OCI-LY3 (cell line): ENCODE data around the gene B3GLCT.

ENCODE experiments used
- EZH2phosphoT487 ChIP-seq: fragments of 200-600 bp; shearing (Covaris generic); IDR thresholded peaks from 2 replicates; pipeline ENCODE4 v1.6.1; 2018; ENCODE audit warnings: antibody characterized with exemption, mixed run types, low read depth
- TF ChIP-seq, protein P1 (sequence below): fragments of 200-600, 300-600 bp; sonication (generic); IDR thresholded peaks from 2 replicates; pipeline ENCODE4 v1.5.1; 2014; ENCODE audit warnings: antibody characterized with exemption, low read length, low read depth

GRCh38 chr13:31374682-31375081 lies 174.9 kb downstream of the B3GLCT start:
- TF ChIP-seq, protein P1, sequence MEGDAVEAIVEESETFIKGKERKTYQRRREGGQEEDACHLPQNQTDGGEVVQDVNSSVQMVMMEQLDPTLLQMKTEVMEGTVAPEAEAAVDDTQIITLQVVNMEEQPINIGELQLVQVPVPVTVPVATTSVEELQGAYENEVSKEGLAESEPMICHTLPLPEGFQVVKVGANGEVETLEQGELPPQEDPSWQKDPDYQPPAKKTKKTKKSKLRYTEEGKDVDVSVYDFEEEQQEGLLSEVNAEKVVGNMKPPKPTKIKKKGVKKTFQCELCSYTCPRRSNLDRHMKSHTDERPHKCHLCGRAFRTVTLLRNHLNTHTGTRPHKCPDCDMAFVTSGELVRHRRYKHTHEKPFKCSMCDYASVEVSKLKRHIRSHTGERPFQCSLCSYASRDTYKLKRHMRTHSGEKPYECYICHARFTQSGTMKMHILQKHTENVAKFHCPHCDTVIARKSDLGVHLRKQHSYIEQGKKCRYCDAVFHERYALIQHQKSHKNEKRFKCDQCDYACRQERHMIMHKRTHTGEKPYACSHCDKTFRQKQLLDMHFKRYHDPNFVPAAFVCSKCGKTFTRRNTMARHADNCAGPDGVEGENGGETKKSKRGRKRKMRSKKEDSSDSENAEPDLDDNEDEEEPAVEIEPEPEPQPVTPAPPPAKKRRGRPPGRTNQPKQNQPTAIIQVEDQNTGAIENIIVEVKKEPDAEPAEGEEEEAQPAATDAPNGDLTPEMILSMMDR = no peak
- TF ChIP-seq EZH2phosphoT487 = no peak
